ENCODE measurements around the gene NSD2.
A peak's percentile ranks its signal among the peaks of the same experiment; 100 is the strongest.
"Not testable (repeated sequence)": the region's sequence is repeated elsewhere in the genome, so short reads cannot be mapped to it uniquely, and the experiment has no call there.

Gene NSD2

DNA sequence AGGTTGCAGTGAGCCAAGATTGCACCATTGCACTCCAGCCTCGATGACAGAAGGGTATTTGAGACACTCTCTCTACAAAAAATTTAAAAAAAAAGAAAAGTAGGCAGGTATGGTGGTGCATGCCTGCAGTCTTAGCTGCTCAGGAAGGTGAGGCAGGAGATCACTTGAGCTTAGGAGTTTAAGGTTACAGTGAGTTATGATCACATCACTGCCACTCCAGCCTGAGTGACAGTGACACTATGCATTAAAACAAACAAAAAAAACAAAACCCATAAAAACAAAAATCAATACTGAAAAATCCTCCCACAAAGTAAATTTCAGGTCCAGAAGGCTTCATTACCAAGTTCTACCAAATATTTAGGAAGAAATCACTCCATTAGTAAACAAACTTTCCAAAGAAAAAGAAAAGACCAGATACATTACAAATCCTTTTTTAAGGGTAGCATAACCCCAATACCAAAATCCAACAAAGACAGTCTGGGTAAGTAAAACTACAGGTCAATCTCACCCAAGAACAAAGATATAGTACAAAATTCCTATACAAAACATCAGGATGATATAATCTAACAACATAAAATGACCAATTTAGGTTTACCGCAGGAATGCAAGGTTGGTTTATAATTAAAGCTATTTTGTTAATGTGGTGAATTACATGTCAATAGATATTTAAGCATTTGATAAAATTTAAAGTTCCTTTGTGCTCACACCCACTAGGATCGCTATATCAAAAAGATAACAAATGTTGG lies 125.8 kb downstream of the NSD2 start:
- H3K9me3 ChIP-seq (ENCODE audit: control insufficient read depth, low read length): no peaks in the 10 kb centered on the region
- no peak overlapping the region for H3K27ac ChIP-seq (ENCODE audit: insufficient read depth, low read depth, low read length, poor library complexity, severe bottlenecking)
- H3K4me3 ChIP-seq (ENCODE audit: insufficient read depth, low read depth, low read length): no peak overlapping the region
- no peaks in the 10 kb centered on the region for H3K36me3 ChIP-seq (ENCODE audit: control insufficient read depth, insufficient read depth, low read length)
- H3K27me3 ChIP-seq (ENCODE audit: control insufficient read depth, insufficient read depth, low read length, poor library complexity, severe bottlenecking): no peaks in the 10 kb centered on the region
- WGBS, 2 experiments: 98 to 100% methylated on average over 2 to 3 of the region's 3 CpGs
- H3K4me1 ChIP-seq (ENCODE audit: control insufficient read depth, insufficient read depth, low read length): no peaks in the 10 kb centered on the region

DNA sequence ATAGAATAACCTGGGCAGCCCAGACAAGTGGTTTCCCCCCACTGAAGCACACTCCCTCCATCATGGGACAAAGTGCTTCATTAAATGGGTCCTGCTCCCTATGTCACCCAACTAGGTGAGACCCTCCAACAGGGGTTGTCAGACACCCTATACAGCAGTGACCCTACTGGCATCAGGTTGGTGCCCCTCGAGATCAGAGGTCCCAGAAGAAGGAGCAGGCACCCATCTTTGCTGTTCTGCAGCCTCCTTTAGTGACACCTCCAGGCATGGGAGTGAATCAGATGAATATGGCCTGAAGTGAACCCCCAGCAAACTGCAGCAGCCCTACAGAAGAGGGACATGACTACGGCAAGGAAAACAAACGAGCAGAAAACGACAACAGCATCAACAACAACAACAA lies 126.5 kb downstream of the NSD2 start:
- H3K27ac ChIP-seq (ENCODE audit: insufficient read depth, low read depth, low read length, poor library complexity, severe bottlenecking): no peak overlapping the region
- H3K36me3 ChIP-seq (ENCODE audit: control insufficient read depth, insufficient read depth, low read length): no peaks in the 10 kb centered on the region
- H3K4me1 ChIP-seq (ENCODE audit: control insufficient read depth, insufficient read depth, low read length): no peaks in the 10 kb centered on the region
- 93 to 96% methylated on average over 4 of the region's 4 CpGs for WGBS, 2 experiments
- no peaks in the 10 kb centered on the region for H3K27me3 ChIP-seq (ENCODE audit: control insufficient read depth, insufficient read depth, low read length, poor library complexity, severe bottlenecking)
- H3K9me3 ChIP-seq (ENCODE audit: control insufficient read depth, low read length): no peaks in the 10 kb centered on the region
- H3K4me3 ChIP-seq (ENCODE audit: insufficient read depth, low read depth, low read length): no peak overlapping the region

DNA sequence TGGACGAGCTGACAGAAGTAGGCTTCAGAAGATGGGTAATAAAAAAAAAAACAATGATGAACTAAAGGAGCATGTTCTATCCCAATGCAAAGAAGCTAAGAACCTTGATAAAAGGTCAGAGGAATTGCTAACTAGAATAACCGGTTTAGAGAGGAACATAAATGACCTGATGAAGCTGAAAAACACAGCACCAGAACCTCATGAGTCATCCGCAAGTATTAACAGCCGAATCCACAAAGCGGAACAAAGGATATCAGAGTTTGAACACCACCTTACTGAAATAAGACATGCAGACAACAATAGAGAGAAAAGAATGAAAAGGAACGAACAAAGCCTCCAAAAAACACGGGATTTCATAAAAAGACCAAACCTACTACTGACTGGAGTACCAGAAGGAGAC lies 127.1 kb downstream of the NSD2 start:
- Histone ChIP-seq H3K27ac (ENCODE audit: insufficient read depth, low read depth, low read length, poor library complexity, severe bottlenecking) (no peak overlapping the region), H3K27me3 (ENCODE audit: control insufficient read depth, insufficient read depth, low read length, poor library complexity, severe bottlenecking) (no peaks in the 10 kb centered on the region), H3K36me3 (ENCODE audit: control insufficient read depth, insufficient read depth, low read length) (no peaks in the 10 kb centered on the region), H3K9me3 (ENCODE audit: control insufficient read depth, low read length) (no peaks in the 10 kb centered on the region), H3K4me1 (ENCODE audit: control insufficient read depth, insufficient read depth, low read length) (no peaks in the 10 kb centered on the region), H3K4me3 (ENCODE audit: insufficient read depth, low read depth, low read length) (no peak overlapping the region)
- WGBS, 2 experiments: 93 to 98% methylated on average over 7 of the region's 7 CpGs

DNA sequence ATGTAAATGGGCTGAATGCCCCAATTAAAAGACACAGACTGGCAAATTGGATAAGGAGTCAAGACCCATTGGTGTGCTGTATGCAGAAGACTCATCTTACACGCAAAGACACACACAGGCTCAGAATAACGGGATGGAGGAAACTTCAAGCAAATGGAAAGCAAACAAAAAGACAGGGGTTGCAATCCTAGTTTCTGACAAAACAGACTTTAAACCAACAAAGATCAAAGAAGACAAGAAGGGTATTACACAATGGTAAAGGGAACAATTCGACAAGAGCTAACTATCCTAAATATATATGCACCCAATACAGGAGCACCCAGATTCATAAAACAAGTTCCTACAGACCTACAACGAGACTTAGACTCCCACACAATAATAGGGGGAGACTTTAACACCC lies 128.1 kb downstream of the NSD2 start:
- H3K36me3 ChIP-seq (ENCODE audit: control insufficient read depth, insufficient read depth, low read length); H3K27ac ChIP-seq (ENCODE audit: insufficient read depth, low read depth, low read length, poor library complexity, severe bottlenecking); H3K4me3 ChIP-seq (ENCODE audit: insufficient read depth, low read depth, low read length); H3K27me3 ChIP-seq (ENCODE audit: control insufficient read depth, insufficient read depth, low read length, poor library complexity, severe bottlenecking); H3K4me1 ChIP-seq (ENCODE audit: control insufficient read depth, insufficient read depth, low read length); H3K9me3 ChIP-seq (ENCODE audit: control insufficient read depth, low read length): not testable (repeated sequence)
- 85 to 96% methylated on average over 4 of the region's 4 CpGs for WGBS, 2 experiments

DNA sequence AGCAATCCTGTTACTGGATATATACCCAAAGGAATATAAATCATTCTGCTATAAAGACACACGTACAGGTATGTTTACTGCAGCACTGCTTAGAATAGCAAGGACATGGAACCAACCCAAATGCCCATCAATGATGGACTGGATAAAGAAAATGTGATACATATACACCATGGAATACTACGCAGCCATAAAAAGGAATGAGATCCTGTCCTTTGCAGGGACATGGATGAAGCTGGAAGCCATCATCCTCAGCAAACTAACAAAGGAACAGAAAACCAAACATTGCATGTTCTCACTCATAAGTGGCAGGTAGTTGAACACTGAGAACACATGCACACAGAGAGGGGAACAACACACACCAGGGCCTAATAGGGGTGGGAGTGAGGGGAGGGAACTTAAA lies 132.2 kb downstream of the NSD2 start:
- H3K4me3 ChIP-seq (ENCODE audit: insufficient read depth, low read depth, low read length); H3K9me3 ChIP-seq (ENCODE audit: control insufficient read depth, low read length); H3K4me1 ChIP-seq (ENCODE audit: control insufficient read depth, insufficient read depth, low read length); H3K36me3 ChIP-seq (ENCODE audit: control insufficient read depth, insufficient read depth, low read length); H3K27me3 ChIP-seq (ENCODE audit: control insufficient read depth, insufficient read depth, low read length, poor library complexity, severe bottlenecking); H3K27ac ChIP-seq (ENCODE audit: insufficient read depth, low read depth, low read length, poor library complexity, severe bottlenecking): not testable (repeated sequence)
- whole genome bisulfite sequencing, 2 experiments: 94 to 96% methylated on average over 2 of the region's 2 CpGs

DNA sequence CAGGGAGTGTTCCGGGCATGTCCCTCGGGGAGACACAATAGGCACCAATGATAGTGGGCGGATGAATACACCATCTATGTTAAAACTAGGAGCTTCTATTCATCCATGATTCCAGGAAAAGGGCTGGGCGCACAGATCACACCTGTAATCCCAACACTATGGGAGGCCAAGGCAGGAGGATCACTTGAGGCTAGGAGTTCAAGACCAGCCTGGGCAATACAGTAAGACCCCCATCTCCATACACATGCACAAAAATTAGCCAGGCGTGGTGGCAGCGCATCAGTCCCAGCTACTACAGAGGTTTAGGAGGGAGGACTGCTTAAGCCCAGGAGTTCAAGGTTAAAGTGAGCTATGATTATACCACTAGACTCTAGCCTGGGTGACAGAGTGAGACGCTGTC lies 135.2 kb downstream of the NSD2 start:
- Histone ChIP-seq H3K9me3 (ENCODE audit: control insufficient read depth, low read length) (no peaks in the 10 kb centered on the region), H3K36me3 (ENCODE audit: control insufficient read depth, insufficient read depth, low read length) (peaks cover 9% of the 10 kb centered on the region), H3K4me3 (ENCODE audit: insufficient read depth, low read depth, low read length) (no peak overlapping the region), H3K27ac (ENCODE audit: insufficient read depth, low read depth, low read length, poor library complexity, severe bottlenecking) (no peak overlapping the region), H3K4me1 (ENCODE audit: control insufficient read depth, insufficient read depth, low read length) (peaks cover 12% of the 10 kb centered on the region), H3K27me3 (ENCODE audit: control insufficient read depth, insufficient read depth, low read length, poor library complexity, severe bottlenecking) (peaks cover 19% of the 10 kb centered on the region)
- WGBS, 2 experiments: 92 to 95% methylated on average over 7 of the region's 7 CpGs

DNA sequence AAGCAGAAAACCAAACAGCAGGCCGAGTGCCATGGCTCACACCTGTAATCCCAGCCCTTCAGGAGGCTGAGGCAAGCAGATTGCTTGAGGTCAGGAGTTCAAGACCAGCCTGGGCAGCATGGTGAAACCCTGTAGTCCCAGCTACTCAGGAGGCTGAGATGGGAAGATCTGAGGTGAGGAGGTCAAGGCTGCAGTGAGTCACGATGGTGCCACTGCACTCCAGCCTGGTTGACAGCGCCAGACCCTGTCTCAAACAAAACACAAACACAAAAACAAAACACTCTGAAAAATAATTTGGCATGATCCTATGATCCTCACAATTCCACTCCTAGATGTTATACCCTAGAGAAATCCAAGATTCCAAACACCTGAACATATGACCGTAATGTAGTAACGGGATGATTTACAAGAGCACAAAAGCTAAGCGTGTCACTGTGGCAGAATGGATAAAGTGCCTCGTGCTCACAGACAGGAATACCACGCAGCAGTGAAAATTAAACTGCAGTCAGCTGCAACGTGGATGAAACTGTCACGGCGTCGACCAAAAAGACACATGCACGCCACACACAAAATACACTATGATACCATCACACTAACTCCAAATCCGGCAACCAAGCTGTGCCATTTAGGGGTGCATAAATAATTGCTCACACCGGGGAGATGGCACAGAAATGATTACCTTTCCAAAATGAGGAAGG lies 135.9 kb downstream of the NSD2 start:
- H3K27me3 ChIP-seq (ENCODE audit: control insufficient read depth, insufficient read depth, low read length, poor library complexity, severe bottlenecking): peaks cover 27% of the 10 kb centered on the region
- 93 to 95% methylated on average over 15 of the region's 15 CpGs for WGBS, 2 experiments
- peaks cover 12% of the 10 kb centered on the region for H3K4me1 ChIP-seq (ENCODE audit: control insufficient read depth, insufficient read depth, low read length)
- peak overlapping the region; percentile 70 for H3K4me3 ChIP-seq (ENCODE audit: insufficient read depth, low read depth, low read length)
- H3K27ac ChIP-seq (ENCODE audit: insufficient read depth, low read depth, low read length, poor library complexity, severe bottlenecking): no peak overlapping the region
- peaks cover 9% of the 10 kb centered on the region for H3K36me3 ChIP-seq (ENCODE audit: control insufficient read depth, insufficient read depth, low read length)
- H3K9me3 ChIP-seq (ENCODE audit: control insufficient read depth, low read length): no peaks in the 10 kb centered on the region

DNA sequence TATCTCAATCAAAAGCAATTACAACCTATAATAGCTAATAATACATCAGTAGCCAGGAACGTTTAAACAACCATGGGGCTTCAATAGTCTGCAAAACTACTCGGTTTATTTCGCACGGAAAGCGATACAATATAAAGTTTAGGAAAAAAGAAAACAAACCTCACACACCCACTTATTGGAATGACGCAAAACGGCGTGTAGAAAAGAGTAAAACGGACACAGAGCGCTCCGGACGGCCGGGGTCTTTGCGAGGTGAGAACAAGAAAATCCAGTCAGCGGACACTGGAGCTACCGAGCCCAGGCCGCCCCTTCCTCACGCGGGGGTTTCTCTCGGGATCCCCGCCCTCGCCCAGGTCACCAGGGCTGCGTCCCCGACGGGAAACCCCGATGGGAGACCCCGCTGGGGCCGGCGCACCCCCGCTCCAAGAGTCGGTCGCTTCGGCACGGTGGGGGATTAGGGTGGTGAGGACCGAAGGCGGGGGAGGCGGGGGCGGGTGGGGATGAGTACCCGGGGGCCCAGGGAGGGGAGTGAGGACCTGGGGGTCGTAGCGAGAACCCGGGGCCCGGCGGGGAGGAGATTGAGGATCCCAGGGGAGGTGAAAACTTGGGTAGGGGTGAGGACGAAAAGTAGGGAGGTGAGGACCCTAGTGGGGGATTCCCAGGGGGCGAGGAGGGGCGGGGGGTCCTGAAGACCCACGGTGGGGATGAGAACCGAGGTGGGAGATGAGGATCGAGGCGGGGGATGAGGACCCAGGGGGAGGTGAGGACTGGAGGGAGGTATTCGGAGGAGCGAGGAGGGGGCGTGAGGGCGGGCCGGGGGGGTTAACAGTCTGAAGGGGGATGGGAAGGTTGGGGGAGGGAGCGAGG lies 136.8 kb downstream of the NSD2 start:
- Histone ChIP-seq H3K4me1 (ENCODE audit: control insufficient read depth, insufficient read depth, low read length) (peaks cover 12% of the 10 kb centered on the region), H3K36me3 (ENCODE audit: control insufficient read depth, insufficient read depth, low read length) (peaks cover 9% of the 10 kb centered on the region), H3K4me3 (ENCODE audit: insufficient read depth, low read depth, low read length) (peak overlapping the region; percentile 70), H3K27me3 (ENCODE audit: control insufficient read depth, insufficient read depth, low read length, poor library complexity, severe bottlenecking) (peaks cover 28% of the 10 kb centered on the region), H3K9me3 (ENCODE audit: control insufficient read depth, low read length) (no peaks in the 10 kb centered on the region), H3K27ac (ENCODE audit: insufficient read depth, low read depth, low read length, poor library complexity, severe bottlenecking) (no peak overlapping the region)
- WGBS, 2 experiments: 3% methylated on average over 57 of the region's 57 CpGs

DNA sequence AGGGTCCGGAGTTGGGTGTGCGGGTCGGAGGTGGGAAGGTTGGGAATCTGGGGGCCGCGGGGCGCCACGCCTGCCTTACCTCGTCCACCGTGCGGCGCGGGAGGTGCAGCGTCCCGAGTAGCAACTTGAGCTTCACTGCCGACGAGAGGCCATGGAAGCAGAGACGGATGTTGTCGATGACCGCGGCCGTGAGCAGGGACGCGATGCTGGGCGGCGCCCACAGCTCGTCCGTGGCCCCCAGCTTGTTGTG lies 137.4 kb downstream of the NSD2 start:
- Histone ChIP-seq H3K27ac (ENCODE audit: insufficient read depth, low read depth, low read length, poor library complexity, severe bottlenecking) (peak overlapping the region; percentile 99), H3K4me3 (ENCODE audit: insufficient read depth, low read depth, low read length) (peak overlapping the region; percentile 70), H3K9me3 (ENCODE audit: control insufficient read depth, low read length) (no peaks in the 10 kb centered on the region), H3K27me3 (ENCODE audit: control insufficient read depth, insufficient read depth, low read length, poor library complexity, severe bottlenecking) (peaks cover 28% of the 10 kb centered on the region), H3K4me1 (ENCODE audit: control insufficient read depth, insufficient read depth, low read length) (peaks cover 12% of the 10 kb centered on the region), H3K36me3 (ENCODE audit: control insufficient read depth, insufficient read depth, low read length) (peaks cover 7% of the 10 kb centered on the region)
- 0% methylated on average over 27 of the region's 27 CpGs for WGBS, 2 experiments

DNA sequence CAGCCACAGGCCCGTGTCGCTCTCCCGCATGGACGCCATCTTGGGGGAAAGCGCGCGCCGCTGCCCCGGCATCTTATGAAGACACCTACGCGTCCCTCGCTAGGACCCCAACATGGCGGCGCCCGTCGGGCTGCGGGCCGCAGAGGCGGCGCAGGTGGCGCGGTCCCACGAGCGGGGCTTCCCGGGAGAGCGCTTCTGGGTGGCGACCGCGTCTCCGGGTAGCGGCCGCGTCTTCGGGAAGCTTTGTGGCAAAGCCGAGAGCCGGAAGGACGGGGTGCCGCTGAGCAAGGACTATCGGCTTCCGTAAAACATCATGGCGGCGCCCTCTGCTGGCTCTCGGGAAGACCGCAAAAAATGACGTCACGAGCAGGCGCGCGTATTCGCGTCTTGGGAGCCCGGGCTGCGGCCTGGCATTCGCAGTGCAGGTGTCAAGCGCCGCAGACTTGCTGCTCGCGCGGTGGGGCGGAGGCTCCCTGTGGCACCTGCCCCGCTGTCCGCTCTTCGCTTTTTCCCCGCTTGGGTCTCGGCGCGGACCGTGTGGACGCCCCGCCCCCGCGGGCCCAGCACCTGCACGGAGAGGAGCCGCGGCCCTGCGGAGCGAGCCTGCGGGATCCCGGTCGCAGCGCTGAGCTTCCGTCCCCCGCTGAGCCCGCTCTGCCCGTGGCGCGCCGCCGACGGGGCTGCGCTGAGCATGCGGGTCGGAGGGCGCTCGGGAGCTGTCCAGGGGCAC lies 137.9 kb downstream of the NSD2 start, which contains the start of gene NELFA:
NELFA (minus strand) TSS at position 54 of the 730 bp plus-strand sequence; CDS start at position 39, 15 bp downstream.
- Histone ChIP-seq H3K27ac (ENCODE audit: insufficient read depth, low read depth, low read length, poor library complexity, severe bottlenecking) (peak within 1 kb of the TSS; percentile 99), H3K9me3 (ENCODE audit: control insufficient read depth, low read length) (no peaks in the 10 kb centered on the region), H3K4me3 (ENCODE audit: insufficient read depth, low read depth, low read length) (peak within 1 kb of the TSS; percentile 70), H3K27me3 (ENCODE audit: control insufficient read depth, insufficient read depth, low read length, poor library complexity, severe bottlenecking) (peaks cover 28% of the 10 kb centered on the region), H3K4me1 (ENCODE audit: control insufficient read depth, insufficient read depth, low read length) (peaks cover 12% of the 10 kb centered on the region), H3K36me3 (ENCODE audit: control insufficient read depth, insufficient read depth, low read length) (peaks cover 3% of the 10 kb centered on the region)
- WGBS, 2 experiments: 0% methylated on average over 95 of the region's 95 CpGs
